HEK293 (cell line): ENCODE data around the gene MTUS2.

Source experiments
- FEZF1 ChIP-seq: fragments of 450-650 bp; formaldehyde crosslinking; IDR thresholded peaks from 2 replicates; pipeline ENCODE4 v1.5.1; 2016; ENCODE audit warnings: missing biosample characterization, missing genetic modification characterization
- YY1 ChIP-seq: fragments of 450-650 bp; formaldehyde crosslinking; IDR thresholded peaks from 2 replicates; pipeline ENCODE4 v1.5.1; 2018; ENCODE audit warnings: missing biosample characterization, missing genetic modification characterization
- ZFP41 ChIP-seq: fragments of 450-650 bp; formaldehyde crosslinking; IDR thresholded peaks from 2 replicates; pipeline ENCODE4 v1.5.1; 2016; ENCODE audit warnings: missing biosample characterization, missing genetic modification characterization, borderline replicate concordance
- ZNF133 ChIP-seq: fragments of 450-650 bp; formaldehyde crosslinking; IDR thresholded peaks from 2 replicates; pipeline ENCODE4 v1.5.1; 2016; ENCODE audit warnings: missing biosample characterization, missing genetic modification characterization
- ZNF37A ChIP-seq: fragments of 450-650 bp; IDR thresholded peaks from 2 replicates; pipeline ENCODE4 v1.5.1; 2018; ENCODE audit warnings: missing biosample characterization, missing genetic modification characterization
- TF ChIP-seq, protein P1 (sequence below): fragments of 450-650 bp; formaldehyde crosslinking; IDR thresholded peaks from 2 replicates; pipeline ENCODE4 v1.5.1; 2016; ENCODE audit warnings: missing biosample characterization, missing genetic modification characterization
- TF ChIP-seq, protein P2 (sequence below): fragments of 450-650 bp; formaldehyde crosslinking; IDR thresholded peaks from 2 replicates; pipeline ENCODE4 v1.5.1; 2016; ENCODE audit warnings: missing biosample characterization, missing genetic modification characterization
- TF ChIP-seq, protein P3 (sequence below): fragments of 450-650 bp; formaldehyde crosslinking; IDR thresholded peaks from 2 replicates; pipeline ENCODE4 v1.5.1; 2016; ENCODE audit warnings: missing biosample characterization, missing genetic modification characterization, low read depth

DNA sequence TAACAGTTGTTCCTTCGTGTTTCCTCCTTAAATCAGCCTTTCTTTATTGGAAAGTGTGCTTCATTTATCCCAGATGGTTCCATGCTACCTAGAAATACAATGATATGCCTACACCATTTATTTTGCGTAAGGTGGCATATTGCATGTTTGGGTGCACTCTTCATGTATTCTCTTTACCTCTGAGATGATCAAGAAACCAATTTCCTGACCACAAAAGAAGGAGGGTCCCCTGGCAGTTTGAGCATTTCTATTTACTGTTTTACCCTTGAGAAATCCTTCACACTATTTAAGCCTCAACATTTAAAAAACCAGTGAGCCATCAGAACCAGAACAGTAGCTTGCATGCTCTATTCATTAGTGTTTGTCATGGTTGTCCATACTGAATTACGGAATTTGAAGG is 354.0 kb downstream of the MTUS2 start:
- TF ChIP-seq, protein P1, sequence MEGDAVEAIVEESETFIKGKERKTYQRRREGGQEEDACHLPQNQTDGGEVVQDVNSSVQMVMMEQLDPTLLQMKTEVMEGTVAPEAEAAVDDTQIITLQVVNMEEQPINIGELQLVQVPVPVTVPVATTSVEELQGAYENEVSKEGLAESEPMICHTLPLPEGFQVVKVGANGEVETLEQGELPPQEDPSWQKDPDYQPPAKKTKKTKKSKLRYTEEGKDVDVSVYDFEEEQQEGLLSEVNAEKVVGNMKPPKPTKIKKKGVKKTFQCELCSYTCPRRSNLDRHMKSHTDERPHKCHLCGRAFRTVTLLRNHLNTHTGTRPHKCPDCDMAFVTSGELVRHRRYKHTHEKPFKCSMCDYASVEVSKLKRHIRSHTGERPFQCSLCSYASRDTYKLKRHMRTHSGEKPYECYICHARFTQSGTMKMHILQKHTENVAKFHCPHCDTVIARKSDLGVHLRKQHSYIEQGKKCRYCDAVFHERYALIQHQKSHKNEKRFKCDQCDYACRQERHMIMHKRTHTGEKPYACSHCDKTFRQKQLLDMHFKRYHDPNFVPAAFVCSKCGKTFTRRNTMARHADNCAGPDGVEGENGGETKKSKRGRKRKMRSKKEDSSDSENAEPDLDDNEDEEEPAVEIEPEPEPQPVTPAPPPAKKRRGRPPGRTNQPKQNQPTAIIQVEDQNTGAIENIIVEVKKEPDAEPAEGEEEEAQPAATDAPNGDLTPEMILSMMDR, result no peak
- TF ChIP-seq ZNF133, result no peak
- TF ChIP-seq YY1, result no peak
- TF ChIP-seq, protein P2, sequence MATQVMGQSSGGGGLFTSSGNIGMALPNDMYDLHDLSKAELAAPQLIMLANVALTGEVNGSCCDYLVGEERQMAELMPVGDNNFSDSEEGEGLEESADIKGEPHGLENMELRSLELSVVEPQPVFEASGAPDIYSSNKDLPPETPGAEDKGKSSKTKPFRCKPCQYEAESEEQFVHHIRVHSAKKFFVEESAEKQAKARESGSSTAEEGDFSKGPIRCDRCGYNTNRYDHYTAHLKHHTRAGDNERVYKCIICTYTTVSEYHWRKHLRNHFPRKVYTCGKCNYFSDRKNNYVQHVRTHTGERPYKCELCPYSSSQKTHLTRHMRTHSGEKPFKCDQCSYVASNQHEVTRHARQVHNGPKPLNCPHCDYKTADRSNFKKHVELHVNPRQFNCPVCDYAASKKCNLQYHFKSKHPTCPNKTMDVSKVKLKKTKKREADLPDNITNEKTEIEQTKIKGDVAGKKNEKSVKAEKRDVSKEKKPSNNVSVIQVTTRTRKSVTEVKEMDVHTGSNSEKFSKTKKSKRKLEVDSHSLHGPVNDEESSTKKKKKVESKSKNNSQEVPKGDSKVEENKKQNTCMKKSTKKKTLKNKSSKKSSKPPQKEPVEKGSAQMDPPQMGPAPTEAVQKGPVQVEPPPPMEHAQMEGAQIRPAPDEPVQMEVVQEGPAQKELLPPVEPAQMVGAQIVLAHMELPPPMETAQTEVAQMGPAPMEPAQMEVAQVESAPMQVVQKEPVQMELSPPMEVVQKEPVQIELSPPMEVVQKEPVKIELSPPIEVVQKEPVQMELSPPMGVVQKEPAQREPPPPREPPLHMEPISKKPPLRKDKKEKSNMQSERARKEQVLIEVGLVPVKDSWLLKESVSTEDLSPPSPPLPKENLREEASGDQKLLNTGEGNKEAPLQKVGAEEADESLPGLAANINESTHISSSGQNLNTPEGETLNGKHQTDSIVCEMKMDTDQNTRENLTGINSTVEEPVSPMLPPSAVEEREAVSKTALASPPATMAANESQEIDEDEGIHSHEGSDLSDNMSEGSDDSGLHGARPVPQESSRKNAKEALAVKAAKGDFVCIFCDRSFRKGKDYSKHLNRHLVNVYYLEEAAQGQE (tag by site-specific recombination), result no peak
- no peak for TF ChIP-seq ZFP41 (tag by site-specific recombination)
- no peak for TF ChIP-seq FEZF1 (tag by site-specific recombination)
- TF ChIP-seq, protein P3, sequence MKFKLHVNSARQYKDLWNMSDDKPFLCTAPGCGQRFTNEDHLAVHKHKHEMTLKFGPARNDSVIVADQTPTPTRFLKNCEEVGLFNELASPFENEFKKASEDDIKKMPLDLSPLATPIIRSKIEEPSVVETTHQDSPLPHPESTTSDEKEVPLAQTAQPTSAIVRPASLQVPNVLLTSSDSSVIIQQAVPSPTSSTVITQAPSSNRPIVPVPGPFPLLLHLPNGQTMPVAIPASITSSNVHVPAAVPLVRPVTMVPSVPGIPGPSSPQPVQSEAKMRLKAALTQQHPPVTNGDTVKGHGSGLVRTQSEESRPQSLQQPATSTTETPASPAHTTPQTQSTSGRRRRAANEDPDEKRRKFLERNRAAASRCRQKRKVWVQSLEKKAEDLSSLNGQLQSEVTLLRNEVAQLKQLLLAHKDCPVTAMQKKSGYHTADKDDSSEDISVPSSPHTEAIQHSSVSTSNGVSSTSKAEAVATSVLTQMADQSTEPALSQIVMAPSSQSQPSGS (tag by site-specific recombination), result no peak
- TF ChIP-seq ZNF37A, result no peak
